GM21528 (cell line): ENCODE results near the gene DNAJC30.

Source experiments
- ATAC-seq: cut with Tn5 transposase; IDR thresholded peaks from one replicate; pipeline ENCODE4 v1.9.1; 2021; ENCODE audit warnings: mild to moderate bottlenecking, moderate library complexity; ENCODE audit not compliant: unreplicated experiment, low FRiP score

Gene DNAJC30

DNA sequence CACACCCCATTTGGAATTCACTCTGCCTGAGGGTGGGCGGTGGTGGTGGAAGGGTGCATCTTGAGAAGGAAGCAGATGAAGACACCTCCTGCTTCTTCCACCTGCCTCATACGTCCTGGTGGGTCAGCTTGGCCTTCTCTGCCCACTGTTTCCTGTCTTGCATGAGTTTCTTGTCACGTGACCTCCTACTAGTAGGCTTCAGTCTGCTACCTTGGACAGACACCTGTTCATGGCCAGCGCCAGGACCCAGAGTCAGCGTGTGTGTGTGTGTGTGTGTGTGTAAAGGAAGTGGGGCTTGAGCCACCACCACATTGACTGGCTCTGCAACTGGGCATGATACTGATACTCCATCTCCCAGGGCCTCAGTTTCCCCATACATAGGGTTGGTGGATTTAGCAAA is 32.7 kb downstream of the DNAJC30 start:
- no peak for ATAC-seq

DNA sequence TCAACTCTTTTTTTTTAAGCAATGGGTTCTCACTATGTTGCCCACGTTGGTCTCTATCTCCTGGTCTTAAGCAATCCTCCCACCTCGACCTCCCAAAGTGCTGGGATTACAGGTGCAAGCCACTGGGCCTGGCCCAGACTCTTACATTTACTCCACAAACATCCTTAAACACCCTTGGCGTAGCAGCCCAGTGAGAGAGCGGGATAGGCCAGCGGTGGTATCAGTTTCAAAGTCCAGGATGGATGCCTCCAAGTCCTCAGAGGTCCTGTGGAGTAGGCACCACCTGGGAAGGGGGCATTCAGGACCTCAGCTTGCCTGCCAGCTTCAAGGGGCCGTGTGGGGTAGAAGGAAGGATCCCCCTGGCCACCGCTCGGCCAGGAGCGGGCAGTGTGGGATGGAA is 33.7 kb downstream of the DNAJC30 start:
- no peak for ATAC-seq

DNA sequence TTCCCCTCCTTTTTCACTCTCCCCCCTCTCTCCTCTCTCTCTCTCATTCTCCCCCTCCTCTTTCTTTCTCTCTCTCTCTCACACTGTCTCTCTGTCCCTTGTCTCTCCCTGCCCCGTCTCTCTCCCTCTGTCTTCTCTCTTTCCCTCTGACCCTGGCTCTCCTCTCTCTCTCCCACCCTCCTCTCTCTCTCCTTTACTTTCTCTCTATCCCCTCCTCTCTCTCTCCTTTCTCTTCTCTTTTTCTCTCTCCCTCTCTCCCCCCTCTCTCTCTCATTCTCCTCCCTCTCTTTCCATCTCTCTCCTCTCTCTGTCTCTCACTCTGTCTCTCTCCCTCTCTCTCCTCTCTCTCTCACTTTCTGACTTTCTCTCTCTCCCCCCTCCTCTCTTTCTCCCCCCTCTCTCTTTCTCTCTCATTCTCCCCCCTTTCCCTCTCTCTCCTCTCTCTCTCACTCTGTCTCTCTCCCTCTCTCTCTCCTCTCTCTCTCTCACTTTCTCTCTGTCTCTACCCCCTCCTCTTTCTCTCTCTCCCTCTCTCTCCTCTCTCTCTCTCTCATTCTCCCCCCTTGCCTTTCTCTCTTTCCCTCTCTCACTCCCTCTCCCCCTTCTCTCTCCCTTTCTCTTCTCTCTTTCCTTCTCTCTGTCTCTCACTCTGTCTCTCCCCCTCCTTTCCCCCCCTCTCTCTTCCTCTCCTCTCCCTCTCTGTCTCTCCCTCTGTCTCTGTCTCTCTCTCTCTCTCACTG is 34.5 kb downstream of the DNAJC30 start:
- ATAC-seq, result no peak

DNA sequence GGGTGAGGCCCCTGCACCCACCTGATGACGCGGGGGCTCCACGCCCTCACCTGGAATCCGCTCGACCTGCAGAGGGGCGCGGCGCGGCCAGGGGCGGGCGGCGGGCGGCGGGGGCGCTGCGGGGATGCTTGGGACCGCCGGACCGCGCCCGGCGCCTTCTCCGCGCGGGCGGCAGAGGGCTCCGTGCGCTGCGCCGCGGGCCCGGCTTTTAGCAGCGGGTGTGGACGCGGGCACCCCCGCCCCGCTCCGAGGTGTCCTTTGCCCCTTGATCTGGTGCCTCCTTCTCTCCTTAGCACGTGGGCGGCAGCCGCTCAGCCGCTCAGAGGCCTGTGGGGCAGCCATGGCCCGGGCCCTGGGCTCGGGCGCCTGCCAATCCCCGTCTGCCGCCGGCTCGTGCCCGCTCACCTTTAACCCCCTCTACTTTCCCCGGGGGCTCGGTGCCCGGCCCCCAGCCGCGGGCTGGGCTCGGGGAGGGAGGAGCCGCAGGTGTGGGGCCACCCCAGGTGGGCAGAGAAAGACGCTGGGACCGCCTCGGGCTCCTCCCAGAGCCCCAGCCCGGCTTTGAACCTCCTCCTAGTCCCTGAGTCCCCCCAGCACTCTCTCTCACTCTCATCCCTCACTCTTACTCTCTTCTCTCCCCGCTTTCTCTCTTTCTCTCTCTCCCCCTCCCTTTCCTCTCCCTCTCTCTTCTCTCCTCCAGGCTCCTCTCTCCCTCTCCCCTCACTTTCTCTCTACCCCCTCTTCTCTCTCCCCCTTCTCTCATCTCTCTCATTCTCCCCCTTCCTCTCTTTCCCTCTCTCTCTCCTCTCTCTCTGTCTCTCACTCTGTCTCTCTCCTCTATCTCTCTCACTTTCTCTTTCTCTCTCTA is 35.3 kb downstream of the DNAJC30 start:
- no peak for ATAC-seq

DNA sequence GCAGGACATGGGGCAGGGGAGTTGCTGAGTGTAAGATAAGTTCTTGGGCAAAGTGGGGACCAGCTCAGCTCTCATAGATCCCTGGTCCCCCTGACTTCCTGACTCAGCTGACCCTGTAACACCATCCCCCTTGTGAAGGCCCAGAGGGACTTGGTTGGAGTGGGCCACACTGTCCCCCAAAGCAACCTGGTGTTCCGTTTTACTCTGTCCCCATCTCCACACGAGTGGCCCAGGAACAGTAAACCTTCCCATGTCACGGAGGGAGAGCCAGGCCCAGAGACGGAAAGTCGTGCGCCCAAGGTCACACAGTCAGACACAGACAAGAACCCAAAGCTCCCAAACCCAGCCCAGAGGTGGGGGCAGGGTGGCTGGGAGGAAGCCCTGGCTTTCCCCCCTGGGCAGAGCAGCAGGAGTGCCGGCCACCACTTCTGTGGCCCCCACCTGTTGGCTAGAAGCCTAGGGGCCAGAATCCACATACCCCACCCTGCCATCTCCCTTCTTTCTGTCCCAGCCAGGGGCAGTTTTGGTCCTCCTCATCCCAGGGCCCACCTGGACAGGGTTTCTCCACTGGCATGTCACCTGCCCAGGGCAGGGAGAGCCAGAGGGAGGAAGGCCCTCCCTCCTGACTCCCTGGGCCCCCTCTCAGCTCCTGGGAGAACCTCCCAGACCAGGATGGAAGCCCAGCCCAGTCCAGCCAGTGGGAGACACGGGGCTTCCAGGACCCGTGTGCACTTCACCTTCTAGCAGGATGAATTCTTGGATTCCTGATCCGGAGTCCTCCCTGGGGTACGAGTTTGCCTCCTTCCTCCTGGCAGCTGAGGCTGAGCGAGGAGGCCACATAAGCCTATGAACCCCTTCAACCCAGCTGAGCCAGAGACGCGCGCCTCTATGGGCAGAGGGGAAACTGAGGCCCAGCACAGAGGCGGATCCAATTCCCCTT is 36.2 kb downstream of the DNAJC30 start:
- ATAC-seq, result no peak

DNA sequence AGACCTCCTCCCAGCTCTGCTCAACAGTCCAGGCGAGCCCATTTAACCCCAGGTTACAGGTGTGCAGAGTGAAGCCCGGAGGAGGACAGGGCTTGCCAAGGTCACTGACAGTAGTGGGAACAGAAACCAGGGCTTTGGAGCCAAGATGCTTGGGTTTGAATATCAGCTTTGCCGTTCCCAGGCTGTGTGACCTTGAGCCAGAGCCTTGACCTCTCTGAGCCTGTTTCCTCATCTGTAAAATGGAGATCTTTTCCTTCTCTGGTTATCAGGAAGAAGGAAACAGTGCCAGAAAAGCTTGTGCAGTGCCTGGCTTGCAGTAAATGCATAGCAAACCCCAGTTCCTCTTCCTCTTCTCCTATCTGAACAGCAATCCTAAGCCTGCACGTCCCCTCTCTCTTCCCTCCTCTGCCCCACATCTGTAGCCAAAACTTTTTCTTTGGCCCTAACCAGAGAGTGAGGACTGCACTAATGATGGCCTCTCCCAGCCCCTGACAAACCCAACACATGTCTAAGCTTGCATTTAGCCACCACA is 37.5 kb downstream of the DNAJC30 start:
- ATAC-seq, result no peak

DNA sequence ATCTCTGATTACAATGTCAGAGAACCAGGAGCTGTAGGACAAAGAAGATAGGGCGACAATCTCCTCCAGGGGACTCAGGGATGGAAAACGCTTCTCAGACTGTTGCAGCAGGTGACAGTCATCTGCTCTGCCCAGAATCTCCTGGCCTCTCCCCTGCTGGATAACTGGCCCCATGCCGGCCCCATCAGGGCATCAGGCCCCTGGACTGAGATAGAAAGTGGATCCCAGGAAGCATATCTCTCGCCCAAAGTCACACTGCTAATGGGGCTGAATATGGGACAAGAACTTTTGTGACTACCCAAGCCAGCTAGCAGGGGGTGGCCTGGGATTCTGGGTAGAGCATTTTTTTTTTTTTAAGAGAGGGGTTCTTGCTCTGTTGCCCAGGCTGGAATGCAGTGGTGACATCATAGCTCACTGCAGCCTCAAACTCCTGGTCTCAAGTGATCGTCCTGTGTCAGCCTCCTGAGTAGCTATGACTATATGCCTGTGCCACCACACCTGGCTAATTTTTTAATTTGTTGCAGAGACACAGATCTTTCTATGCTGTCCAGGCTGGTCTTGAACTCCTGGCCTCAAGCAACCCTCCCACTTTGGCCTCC is 38.5 kb downstream of the DNAJC30 start:
- no peak for ATAC-seq

DNA sequence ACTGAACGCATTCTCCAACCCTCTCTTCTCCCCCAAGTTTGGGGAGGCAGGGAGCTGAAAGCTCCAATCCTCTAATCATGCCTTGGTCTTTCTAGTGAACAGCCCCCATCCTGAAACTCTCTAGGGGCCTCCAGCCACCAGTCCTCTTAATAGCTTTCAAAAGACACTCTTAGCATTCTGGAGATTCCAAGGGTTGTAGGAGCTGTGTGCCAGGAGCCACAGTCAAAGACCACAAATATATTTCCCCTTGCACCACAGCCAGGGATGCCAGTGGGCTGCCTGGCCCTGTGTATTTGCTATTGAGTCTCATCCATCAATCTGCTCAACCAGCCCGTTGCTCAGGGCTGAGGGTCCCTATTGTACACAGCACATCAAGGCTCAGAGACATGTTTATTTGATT is 40.4 kb downstream of the DNAJC30 start:
- no peak for ATAC-seq

DNA sequence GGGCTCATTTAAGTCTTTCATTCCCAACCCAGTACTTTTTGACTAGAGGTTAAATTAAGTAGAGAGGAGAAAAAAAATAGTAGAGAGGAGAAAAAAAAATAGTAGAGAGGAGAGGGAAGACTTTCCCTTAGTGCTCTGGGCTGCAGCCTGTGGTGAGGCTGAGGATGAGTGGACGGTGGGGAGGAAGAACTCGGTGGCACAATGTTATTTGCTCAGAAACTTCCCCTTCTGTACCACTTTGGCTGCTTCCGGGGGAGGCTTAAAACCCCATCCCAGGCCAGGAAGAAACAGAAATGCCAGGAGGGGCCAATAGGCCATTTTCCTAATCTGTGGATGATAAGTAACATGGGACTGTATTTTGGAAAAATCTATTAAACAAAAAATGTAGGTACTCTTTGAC is 44.3 kb downstream of the DNAJC30 start:
- ATAC-seq, result no peak

DNA sequence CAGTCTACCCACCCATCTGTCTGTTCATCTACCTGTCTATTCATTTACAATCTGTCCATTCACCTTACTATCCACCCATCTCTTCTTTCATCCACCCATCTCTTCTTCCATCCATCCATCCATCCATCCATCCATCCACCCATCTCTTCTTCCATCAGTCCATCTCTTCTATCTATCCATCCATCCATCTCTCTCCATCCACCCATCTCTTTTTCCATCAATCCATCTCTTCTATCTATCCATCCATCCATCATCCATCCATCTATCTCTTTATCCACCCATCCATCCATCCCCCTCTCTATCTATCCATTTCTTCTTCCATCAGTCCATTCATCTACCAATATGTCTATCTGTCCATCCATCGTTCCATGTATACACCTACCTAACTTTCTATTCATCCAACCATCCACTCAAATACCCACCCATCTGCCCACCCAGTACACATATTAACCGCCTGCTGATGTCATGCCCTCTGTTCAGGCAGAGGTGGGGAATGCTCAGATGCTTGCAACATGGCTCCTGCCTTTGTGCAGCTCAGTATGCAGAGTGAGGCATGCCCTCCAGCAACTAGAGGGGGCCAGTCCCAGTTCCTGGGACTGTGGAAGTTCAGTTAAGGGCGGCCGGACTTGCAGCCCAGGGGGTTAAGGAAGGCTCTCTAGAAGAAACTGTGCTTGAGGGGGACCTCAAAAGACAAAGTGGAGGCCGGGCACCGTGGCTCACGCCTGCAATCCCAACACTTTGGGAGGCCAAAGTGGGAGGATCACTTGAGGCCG is 47.6 kb downstream of the DNAJC30 start:
- no peak for ATAC-seq

DNA sequence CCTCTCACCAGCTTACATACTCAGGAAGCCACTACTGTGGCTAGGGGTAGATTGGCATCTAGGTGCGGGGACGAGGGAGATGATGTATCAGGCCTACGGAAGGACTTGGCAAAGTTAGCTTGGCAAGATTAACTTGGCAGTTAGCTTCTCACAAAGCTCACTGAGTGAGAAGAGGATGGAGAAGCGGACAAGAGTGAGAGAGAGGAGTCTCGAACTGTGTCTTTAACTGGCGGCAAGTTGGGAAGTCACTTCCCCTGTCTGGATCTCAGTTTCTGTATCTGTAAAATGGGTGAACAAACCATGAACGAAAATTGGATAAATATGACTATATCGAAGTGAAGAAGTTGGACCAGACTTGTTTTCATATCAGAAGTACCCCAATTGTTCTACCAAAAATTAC is 49.4 kb downstream of the DNAJC30 start:
- ATAC-seq, result no peak

DNA sequence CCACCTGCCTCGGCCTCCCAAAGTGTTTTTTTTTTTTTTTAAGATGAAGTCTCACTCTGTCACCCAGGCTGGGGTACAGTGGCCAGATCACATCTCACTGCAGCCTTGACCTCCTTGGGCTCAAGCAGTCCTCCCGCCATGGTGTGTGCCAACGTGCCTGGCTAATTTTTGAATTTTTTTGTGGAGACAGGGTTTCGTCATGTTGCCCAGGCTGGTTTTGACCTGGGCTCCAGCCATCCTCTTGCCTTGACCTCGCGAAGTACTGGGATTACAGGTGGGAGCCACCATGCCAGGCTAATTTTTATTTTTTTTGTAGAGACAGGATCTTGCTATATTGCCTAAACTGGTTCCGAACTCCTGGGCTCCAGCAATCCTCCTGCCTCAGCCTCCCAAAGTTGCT is 49.9 kb downstream of the DNAJC30 start:
- ATAC-seq, result no peak

DNA sequence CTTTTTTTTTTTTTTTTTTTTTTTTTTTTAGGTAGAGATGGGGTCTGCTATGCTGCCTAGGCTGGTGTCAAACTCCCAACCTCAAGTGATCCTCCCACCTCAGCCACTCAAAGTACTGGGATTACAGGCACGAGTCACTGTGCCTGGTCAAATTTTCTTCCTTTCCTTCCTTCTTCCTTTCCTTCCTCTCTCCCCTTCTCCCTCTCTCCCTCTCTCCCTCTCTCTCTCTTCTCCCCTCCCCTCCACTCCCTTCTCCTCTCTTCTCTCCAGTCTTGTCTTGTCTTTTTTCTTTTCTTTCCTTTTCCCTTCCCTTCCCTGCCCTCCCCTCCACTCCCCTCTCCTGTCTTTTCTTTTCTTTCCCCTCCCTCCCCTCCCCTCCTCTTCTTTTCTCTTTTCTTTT is 51.7 kb downstream of the DNAJC30 start:
- no peak for ATAC-seq
